OCI-LY7 (cell line): Measurements from ENCODE around the gene GJB2.

ENCODE experiments used
- EZH2phosphoT487 ChIP-seq: fragments of 200-600 bp; sonication (generic); IDR thresholded peaks from 2 replicates; pipeline ENCODE4 v1.6.1; 2018; ENCODE audit warnings: low read depth, borderline replicate concordance, mild to moderate bottlenecking, mixed run types, antibody characterized with exemption, low read length, moderate library complexity, mixed read lengths
- TF ChIP-seq, protein P1 (sequence below): fragments of 200-600 bp; sonication (generic); conservative IDR thresholded peaks from 2 replicates; pipeline ENCODE4 v1.5.1; 2014; ENCODE audit warnings: mild to moderate bottlenecking, antibody characterized with exemption, low read length, moderate library complexity, mixed read lengths

GRCh38 chr13:20151016-20151415 is 41.7 kb downstream of the GJB2 start:
- TF ChIP-seq, protein P1, sequence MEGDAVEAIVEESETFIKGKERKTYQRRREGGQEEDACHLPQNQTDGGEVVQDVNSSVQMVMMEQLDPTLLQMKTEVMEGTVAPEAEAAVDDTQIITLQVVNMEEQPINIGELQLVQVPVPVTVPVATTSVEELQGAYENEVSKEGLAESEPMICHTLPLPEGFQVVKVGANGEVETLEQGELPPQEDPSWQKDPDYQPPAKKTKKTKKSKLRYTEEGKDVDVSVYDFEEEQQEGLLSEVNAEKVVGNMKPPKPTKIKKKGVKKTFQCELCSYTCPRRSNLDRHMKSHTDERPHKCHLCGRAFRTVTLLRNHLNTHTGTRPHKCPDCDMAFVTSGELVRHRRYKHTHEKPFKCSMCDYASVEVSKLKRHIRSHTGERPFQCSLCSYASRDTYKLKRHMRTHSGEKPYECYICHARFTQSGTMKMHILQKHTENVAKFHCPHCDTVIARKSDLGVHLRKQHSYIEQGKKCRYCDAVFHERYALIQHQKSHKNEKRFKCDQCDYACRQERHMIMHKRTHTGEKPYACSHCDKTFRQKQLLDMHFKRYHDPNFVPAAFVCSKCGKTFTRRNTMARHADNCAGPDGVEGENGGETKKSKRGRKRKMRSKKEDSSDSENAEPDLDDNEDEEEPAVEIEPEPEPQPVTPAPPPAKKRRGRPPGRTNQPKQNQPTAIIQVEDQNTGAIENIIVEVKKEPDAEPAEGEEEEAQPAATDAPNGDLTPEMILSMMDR: no peak
- no peak for TF ChIP-seq EZH2phosphoT487
